Stomach smooth muscle (tissue), 2 donors: Measurements from ENCODE around the gene TEDC2.
"Not testable (repeated sequence)": the region's sequence is repeated elsewhere in the genome, so short reads cannot be mapped to it uniquely, and the experiment has no call there.

Experiments
- H3K27ac ChIP-seq: one replicate; pipeline ENCODE4 v1.7.0; 2013; ENCODE audit warnings: mild to moderate bottlenecking, low read length, inconsistent platforms
- H3K27me3 ChIP-seq, 2 donors: one replicate each; pipeline ENCODE4 v1.7.0; 2013; ENCODE audit warnings: low read length in 2 of 2; ENCODE audit not compliant: insufficient read depth in 2 of 2, control insufficient read depth in 1 of 2
- H3K36me3 ChIP-seq, 2 donors: one replicate each; pipeline ENCODE4 v1.7.0; 2013; ENCODE audit warnings: low read length in 2 of 2; ENCODE audit not compliant: control insufficient read depth in 2 of 2, insufficient read depth in 2 of 2
- H3K4me1 ChIP-seq: one replicate; pipeline ENCODE4 v1.7.0; 2013; ENCODE audit warnings: low read length; ENCODE audit not compliant: control insufficient read depth, insufficient read depth
- H3K4me3 ChIP-seq, 2 donors: one replicate each; pipeline ENCODE4 v1.7.0; 2013; ENCODE audit warnings: low read length in 2 of 2
- H3K9ac ChIP-seq, 2 donors: one replicate each; pipeline ENCODE4 v1.7.0; 2013; ENCODE audit warnings: low read length in 2 of 2, mild to moderate bottlenecking in 1 of 2
- H3K9me3 ChIP-seq, 2 donors: one replicate each; pipeline ENCODE4 v1.7.0; 2013; ENCODE audit warnings: low read length in 2 of 2; ENCODE audit not compliant: control insufficient read depth in 2 of 2
- donor health status: healthy.
- donor health status: Pancreatic carcinoma.

TEDC2 gene

GRCh38 chr16:2479996-2480395, 20.1 kb downstream of the TEDC2 start:
- not testable (repeated sequence) for H3K27ac ChIP-seq, H3K4me3 ChIP-seq, H3K9me3 ChIP-seq, H3K9ac ChIP-seq, H3K27me3 ChIP-seq, H3K36me3 ChIP-seq
- peaks cover 37% of the 10 kb centered on the region for H3K4me1 ChIP-seq

GRCh38 chr16:2480948-2481347, 21.0 kb downstream of the TEDC2 start:
- no peak overlapping the region for H3K4me3 ChIP-seq
- H3K27ac ChIP-seq, result no peak overlapping the region
- no peaks in the 10 kb centered on the region for H3K36me3 ChIP-seq
- H3K9ac ChIP-seq, result no peak overlapping the region
- no peaks in the 10 kb centered on the region for H3K9me3 ChIP-seq
- H3K4me1 ChIP-seq, result peaks cover 34% of the 10 kb centered on the region
- H3K27me3 ChIP-seq, result no peaks in the 10 kb centered on the region

GRCh38 chr16:2481676-2482075, 21.8 kb downstream of the TEDC2 start:
- no peak overlapping the region for H3K27ac ChIP-seq
- H3K9ac ChIP-seq, result peak overlapping the region in 1 of 2 donors; percentile 74

GRCh38 chr16:2482249-2482648, 22.3 kb downstream of the TEDC2 start:
- Histone ChIP-seq H3K4me1 (peaks cover 39% of the 10 kb centered on the region), H3K9me3 (no peaks in the 10 kb centered on the region), H3K9ac (peak overlapping the region; percentile 74 to 80), H3K4me3 (peak overlapping the region; percentile 25 to 71), H3K27ac (peak overlapping the region; percentile 88), H3K27me3 (no peaks in the 10 kb centered on the region), H3K36me3 (no peaks in the 10 kb centered on the region)

More at GRCh38 chr16:2481676-2482075, 21.8 kb downstream of the TEDC2 start:
- H3K27me3 ChIP-seq, result no peaks in the 10 kb centered on the region
- H3K9me3 ChIP-seq, result no peaks in the 10 kb centered on the region
- peaks cover 34% of the 10 kb centered on the region for H3K4me1 ChIP-seq
- H3K4me3 ChIP-seq, result no peak overlapping the region
- H3K36me3 ChIP-seq, result no peaks in the 10 kb centered on the region

- Histone ChIP-seq H3K27ac (peak overlapping the region; percentile 88), H3K4me3 (peak overlapping the region; percentile 62 to 71), H3K36me3 (no peaks in the 10 kb centered on the region), H3K9me3 (no peaks in the 10 kb centered on the region), H3K4me1 (peaks cover 43% of the 10 kb centered on the region), H3K9ac (peak overlapping the region; percentile 74 to 80), H3K27me3 (no peaks in the 10 kb centered on the region)
Observed at GRCh38 chr16:2482708-2483534, 23.0 kb downstream of the TEDC2 start.

GRCh38 chr16:2483939-2484897, 24.3 kb downstream of the TEDC2 start:
- Histone ChIP-seq H3K4me3 (peak overlapping the region in 1 of 2 donors; percentile 71), H3K27ac (peak overlapping the region; percentile 88), H3K36me3 (no peaks in the 10 kb centered on the region), H3K27me3 (no peaks in the 10 kb centered on the region), H3K9ac (peak overlapping the region; percentile 74 to 80), H3K4me1 (peaks cover 41% of the 10 kb centered on the region), H3K9me3 (no peaks in the 10 kb centered on the region)

GRCh38 chr16:2484898-2485508, 25.1 kb downstream of the TEDC2 start:
- no peaks in the 10 kb centered on the region for H3K36me3 ChIP-seq
- H3K27ac ChIP-seq, result no peak overlapping the region
- peaks cover 41% of the 10 kb centered on the region for H3K4me1 ChIP-seq
- no peaks in the 10 kb centered on the region for H3K27me3 ChIP-seq
- no peak overlapping the region for H3K4me3 ChIP-seq
- H3K9ac ChIP-seq, result peak overlapping the region in 1 of 2 donors; percentile 74
- H3K9me3 ChIP-seq, result no peaks in the 10 kb centered on the region

- Histone ChIP-seq H3K36me3 (peaks cover 0 to 4% of the 10 kb centered on the region in 2 donors), H3K27ac (no peak overlapping the region), H3K27me3 (no peaks in the 10 kb centered on the region), H3K9ac (no peak overlapping the region), H3K4me1 (peaks cover 41% of the 10 kb centered on the region), H3K4me3 (no peak overlapping the region), H3K9me3 (no peaks in the 10 kb centered on the region)
Observed at GRCh38 chr16:2485811-2486507, 26.1 kb downstream of the TEDC2 start.

GRCh38 chr16:2486645-2487516, 27.0 kb downstream of the TEDC2 start:
- Histone ChIP-seq H3K4me3 (no peak overlapping the region), H3K4me1 (peaks cover 41% of the 10 kb centered on the region), H3K9ac (no peak overlapping the region), H3K27ac (no peak overlapping the region), H3K9me3 (no peaks in the 10 kb centered on the region), H3K36me3 (peaks cover 0 to 4% of the 10 kb centered on the region in 2 donors), H3K27me3 (no peaks in the 10 kb centered on the region)
